Peyer's patch (tissue), 4 donors: Measurements from ENCODE around the gene PLPP7. TPM values are rescaled to one million over a fixed set of nuclear protein-coding genes. Genes with fewer than 3 reads are reported as not detected.

ENCODE experiments used
- DNase-seq, 3 donors: peaks; one replicate each; pipeline ENCODE4 v3.0.0-alpha.2; 2017 to 2019
- H3K27ac ChIP-seq, 4 donors: fragments of 200-600 bp; sonication (generic); one replicate each; pipeline ENCODE4 v1.5.1; 2016 to 2019
- H3K27me3 ChIP-seq, 2 donors: fragments of 200-600 bp; sonication (generic); one replicate each; pipeline ENCODE4 v1.5.1; 2019
- H3K36me3 ChIP-seq, 3 donors: fragments of 200-600 bp; sonication (generic); one replicate each; pipeline ENCODE4 v1.5.1; 2016 to 2019
- H3K4me1 ChIP-seq, 4 donors: fragments of 200-600 bp; sonication (generic); one replicate each; pipeline ENCODE4 v1.5.1; 2016 to 2019
- H3K4me3 ChIP-seq, 4 donors: fragments of 200-600 bp; sonication (generic); 1 replicate in 3 of 4; 2 replicates in 1 of 4; pipeline ENCODE4 v1.5.1; 2016 to 2019; ENCODE audit warnings: mild to moderate bottlenecking in 1 of 4
- H3K9me3 ChIP-seq, 4 donors: fragments of 200-600 bp; sonication (generic); one replicate each; pipeline ENCODE4 v1.5.1; 2016 to 2019; ENCODE audit warnings: mild to moderate bottlenecking in 1 of 4
- CTCF ChIP-seq, 6 experiments: fragments of 450-650 bp in 4 of 6; fragments of 200-600 bp in 2 of 6; sonication (generic) in 1 of 6; IDR thresholded peaks; one replicate each; pipeline ENCODE4 v1.5.1; 2017 to 2019; ENCODE audit warnings: antibody characterized with exemption in 6 of 6, mild to moderate bottlenecking in 3 of 6, moderate library complexity in 1 of 6
- POLR2A ChIP-seq, 2 donors: fragments of 450-650 bp; IDR thresholded peaks; one replicate each; pipeline ENCODE4 v1.5.1; 2017; ENCODE audit warnings: antibody characterized with exemption in 2 of 2, mild to moderate bottlenecking in 2 of 2, moderate library complexity in 2 of 2
- total RNA-seq, 4 donors: library from RNA; depleted of rRNA; stranded (reverse); fragments of >200 nt; gene quantifications; one replicate each; pipeline ENCODE4 v1.1.0, GENCODE V29; 2016

The PLPP7 gene
- total RNA-seq, 4 donors from 2014 or later, result 1.3 to 3.3 (median 2.4) TPM

GRCh38 chr9:131281119-131281965 lies 8.2 kb upstream of the PLPP7 start:
- Histone ChIP-seq H3K27me3 (peaks cover 0 to 2% of the 10 kb centered on the region in 2 donors), H3K9me3 (no peaks in the 10 kb centered on the region), H3K27ac (no peak overlapping the region), H3K4me3 (no peak overlapping the region), H3K36me3 (no peaks in the 10 kb centered on the region), H3K4me1 (peaks cover 0 to 23% (median 2%) of the 10 kb centered on the region in 4 donors)
- TF ChIP-seq CTCF (IDR thresholded peaks at IDR 0.05) (no peak), POLR2A (IDR thresholded peaks at IDR 0.05) (no peak)
- peak in 1 of 3 donors; percentile 36 for DNase-seq

- Histone ChIP-seq H3K4me1 (peaks cover 0 to 18% (median 2%) of the 10 kb centered on the region in 4 donors), H3K27ac (no peak overlapping the region), H3K4me3 (no peak overlapping the region), H3K27me3 (no peaks in the 10 kb centered on the region), H3K36me3 (no peaks in the 10 kb centered on the region), H3K9me3 (no peaks in the 10 kb centered on the region)
- no peak for TF ChIP-seq POLR2A (IDR thresholded peaks at IDR 0.05)
- TF ChIP-seq CTCF (IDR thresholded peaks at IDR 0.05), result no peak
- DNase-seq, result no peak
Observed at GRCh38 chr9:131282175-131282574, 7.3 kb upstream of the PLPP7 start.

GRCh38 chr9:131282688-131283422 lies 6.7 kb upstream of the PLPP7 start:
- Histone ChIP-seq H3K9me3 (no peaks in the 10 kb centered on the region), H3K4me3 (peak overlapping the region in 3 of 4 donors; percentile 12 to 28 (median 13)), H3K27me3 (no peaks in the 10 kb centered on the region), H3K27ac (no peak overlapping the region), H3K36me3 (no peaks in the 10 kb centered on the region), H3K4me1 (peaks cover 0 to 14% (median 2%) of the 10 kb centered on the region in 4 donors)
- TF ChIP-seq CTCF (IDR thresholded peaks at IDR 0.05) (no peak), POLR2A (IDR thresholded peaks at IDR 0.05) (no peak)
- no peak for DNase-seq

- H3K9me3 ChIP-seq, result no peaks in the 10 kb centered on the region
- peaks cover 0 to 8% (median 0%) of the 10 kb centered on the region in 4 donors for H3K4me1 ChIP-seq
- no peak overlapping the region for H3K4me3 ChIP-seq
- no peak for DNase-seq
- H3K36me3 ChIP-seq, result no peaks in the 10 kb centered on the region
- TF ChIP-seq POLR2A (IDR thresholded peaks at IDR 0.05), result no peak
- TF ChIP-seq CTCF (IDR thresholded peaks at IDR 0.05), result no peak
- no peaks in the 10 kb centered on the region for H3K27me3 ChIP-seq
- H3K27ac ChIP-seq, result no peak overlapping the region
Observed at GRCh38 chr9:131284856-131285255, 4.7 kb upstream of the PLPP7 start.

GRCh38 chr9:131287359-131287758 lies 2.2 kb upstream of the PLPP7 start:
- no peak for DNase-seq
- H3K27me3 ChIP-seq, result no peaks in the 10 kb centered on the region
- peaks cover 0 to 8% (median 0%) of the 10 kb centered on the region in 4 donors for H3K4me1 ChIP-seq
- no peak for TF ChIP-seq CTCF (IDR thresholded peaks at IDR 0.05)
- TF ChIP-seq POLR2A (IDR thresholded peaks at IDR 0.05), result no peak
- H3K36me3 ChIP-seq, result no peaks in the 10 kb centered on the region
- H3K27ac ChIP-seq, result no peak overlapping the region
- H3K4me3 ChIP-seq, result no peak overlapping the region
- no peaks in the 10 kb centered on the region for H3K9me3 ChIP-seq
